ENCODE measurements around the gene CEP41.

Gene CEP41

DNA sequence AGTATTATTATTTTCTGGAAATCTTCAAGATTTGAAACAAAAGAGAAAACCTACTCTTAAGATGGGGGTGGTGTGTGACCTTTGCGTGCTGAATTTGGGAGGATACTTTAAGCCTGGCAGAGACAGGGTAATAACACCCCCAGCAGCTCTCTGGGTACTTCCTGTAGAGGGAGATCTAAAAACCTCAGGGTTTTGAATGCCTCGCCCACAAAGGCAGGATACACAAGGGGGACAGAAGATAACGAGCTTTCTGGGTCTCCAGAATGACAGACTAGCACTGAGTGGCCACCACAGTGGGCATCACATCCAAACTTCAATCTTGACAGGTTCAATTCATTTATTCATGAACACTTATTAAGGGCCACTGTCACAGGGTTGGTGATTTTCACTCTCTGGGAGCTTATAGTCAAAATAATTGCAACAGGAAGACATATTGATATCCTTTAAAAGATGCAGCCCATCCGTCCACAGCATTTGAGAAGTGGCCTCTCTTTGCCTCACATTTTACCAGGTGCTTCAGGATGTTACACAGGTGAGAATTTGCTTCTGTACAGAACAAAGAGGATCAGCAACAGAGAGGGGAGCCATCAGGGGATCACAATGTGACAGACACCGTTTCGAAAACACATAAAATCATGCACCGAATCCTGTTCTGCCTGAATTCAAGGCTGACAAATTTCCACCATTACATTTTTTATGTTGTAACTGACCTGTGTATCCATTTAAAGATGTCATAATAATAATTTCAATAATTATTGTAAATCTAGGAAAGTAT, 46.2 kb downstream of the CEP41 start:
- Histone ChIP-seq H3K4me3 (ENCODE audit: low read length in 2 of 2) (no peak overlapping the region), H3K9ac (ENCODE audit: low read depth in 1 of 2, low read length in 2 of 2) (no peak overlapping the region), H3K36me3 (ENCODE audit: control insufficient read depth in 2 of 2, insufficient read depth in 2 of 2, low read length in 2 of 2) (no peaks in the 10 kb centered on the region), H3K27me3 (ENCODE audit: control insufficient read depth in 2 of 2, insufficient read depth in 2 of 2, low read length in 2 of 2) (no peaks in the 10 kb centered on the region), H3K4me1 (ENCODE audit: control insufficient read depth in 2 of 2, insufficient read depth in 2 of 2, low read length in 2 of 2) (no peaks in the 10 kb centered on the region), H3K9me3 (ENCODE audit: control insufficient read depth in 2 of 2, low read length in 2 of 2) (no peaks in the 10 kb centered on the region), H3K27ac (ENCODE audit: low read depth in 2 of 2, low read length in 2 of 2) (no peak overlapping the region)

DNA sequence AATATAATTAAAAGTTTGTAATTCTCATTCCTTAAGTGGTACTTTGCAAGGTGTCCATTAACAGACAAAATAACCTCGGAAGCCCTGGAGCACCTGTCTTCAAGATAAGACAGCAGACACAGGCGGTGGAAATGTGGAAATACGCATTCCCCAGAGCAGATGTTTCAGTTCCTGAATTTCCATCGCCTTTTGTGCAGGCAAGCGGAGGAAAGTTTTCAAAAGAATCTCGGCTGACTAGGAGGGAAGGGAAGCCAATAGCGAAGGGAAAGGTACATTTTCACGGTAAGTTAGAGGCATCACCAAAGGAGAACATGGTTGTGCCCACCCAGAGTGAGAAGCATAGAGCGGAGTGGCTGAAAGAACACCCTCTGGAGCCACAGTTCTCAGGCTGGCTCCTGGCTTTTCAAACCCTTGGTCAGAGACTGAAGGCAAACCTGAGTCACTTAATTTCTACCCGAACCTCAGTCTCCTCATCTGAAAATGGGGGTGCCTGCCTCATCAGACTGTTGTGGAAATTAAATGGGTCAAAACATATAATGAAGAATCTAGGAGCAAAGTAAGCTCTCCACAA, 46.9 kb downstream of the CEP41 start:
- Histone ChIP-seq H3K9ac (ENCODE audit: low read depth in 1 of 2, low read length in 2 of 2) (no peak overlapping the region), H3K9me3 (ENCODE audit: control insufficient read depth in 2 of 2, low read length in 2 of 2) (no peaks in the 10 kb centered on the region), H3K36me3 (ENCODE audit: control insufficient read depth in 2 of 2, insufficient read depth in 2 of 2, low read length in 2 of 2) (no peaks in the 10 kb centered on the region), H3K27me3 (ENCODE audit: control insufficient read depth in 2 of 2, insufficient read depth in 2 of 2, low read length in 2 of 2) (no peaks in the 10 kb centered on the region), H3K4me3 (ENCODE audit: low read length in 2 of 2) (no peak overlapping the region), H3K4me1 (ENCODE audit: control insufficient read depth in 2 of 2, insufficient read depth in 2 of 2, low read length in 2 of 2) (no peaks in the 10 kb centered on the region), H3K27ac (ENCODE audit: low read depth in 2 of 2, low read length in 2 of 2) (no peak overlapping the region)

DNA sequence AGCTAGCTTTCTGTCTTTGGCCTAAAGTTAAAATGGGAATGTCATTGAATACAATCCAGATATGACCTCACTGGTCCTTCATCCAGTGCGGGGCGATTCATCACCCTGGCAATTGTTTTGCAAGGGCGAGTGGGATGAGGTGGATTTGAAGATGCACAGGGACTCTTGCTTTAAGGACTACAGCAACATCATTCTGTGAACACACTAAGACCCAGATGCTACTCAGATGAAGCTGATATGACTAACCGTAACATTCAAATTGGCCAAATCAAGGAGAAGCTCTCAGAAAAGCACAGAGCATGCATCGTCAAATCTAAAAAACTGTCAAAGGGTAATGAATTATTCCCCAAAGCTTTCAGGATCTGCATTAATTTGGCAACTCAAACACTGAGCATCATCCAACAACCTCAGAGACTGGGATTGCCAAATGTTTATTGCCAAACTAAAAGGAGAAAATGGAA, 47.7 kb downstream of the CEP41 start:
- H3K9ac ChIP-seq (ENCODE audit: low read depth in 1 of 2, low read length in 2 of 2) = no peak overlapping the region
- no peak overlapping the region for H3K4me3 ChIP-seq (ENCODE audit: low read length in 2 of 2)
- no peaks in the 10 kb centered on the region for H3K9me3 ChIP-seq (ENCODE audit: control insufficient read depth in 2 of 2, low read length in 2 of 2)
- no peaks in the 10 kb centered on the region for H3K4me1 ChIP-seq (ENCODE audit: control insufficient read depth in 2 of 2, insufficient read depth in 2 of 2, low read length in 2 of 2)
- no peaks in the 10 kb centered on the region for H3K36me3 ChIP-seq (ENCODE audit: control insufficient read depth in 2 of 2, insufficient read depth in 2 of 2, low read length in 2 of 2)
- H3K27me3 ChIP-seq (ENCODE audit: control insufficient read depth in 2 of 2, insufficient read depth in 2 of 2, low read length in 2 of 2) = no peaks in the 10 kb centered on the region
- no peak overlapping the region for H3K27ac ChIP-seq (ENCODE audit: low read depth in 2 of 2, low read length in 2 of 2)

DNA sequence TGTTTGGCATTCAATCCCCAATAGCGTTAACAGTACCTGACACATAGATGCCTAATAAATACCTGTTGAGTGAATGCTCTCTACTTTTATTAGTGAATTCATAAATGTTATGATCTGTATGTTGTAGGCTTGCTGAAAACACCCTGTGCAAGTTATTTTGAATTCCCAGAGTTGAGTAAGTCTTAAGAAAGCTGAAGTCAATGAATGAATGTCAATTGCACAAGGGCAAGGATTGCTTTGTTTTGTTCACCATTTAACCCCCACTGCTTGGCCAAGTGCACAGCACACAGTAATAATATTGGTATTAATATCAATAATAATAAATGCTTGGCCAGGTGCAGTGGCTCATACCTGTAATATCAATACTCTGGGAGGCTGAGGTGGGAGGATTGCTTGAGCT, 50.3 kb downstream of the CEP41 start:
- no peaks in the 10 kb centered on the region for H3K4me1 ChIP-seq (ENCODE audit: control insufficient read depth in 2 of 2, insufficient read depth in 2 of 2, low read length in 2 of 2)
- H3K27me3 ChIP-seq (ENCODE audit: control insufficient read depth in 2 of 2, insufficient read depth in 2 of 2, low read length in 2 of 2) = no peaks in the 10 kb centered on the region
- H3K27ac ChIP-seq (ENCODE audit: low read depth in 2 of 2, low read length in 2 of 2) = no peak overlapping the region
- no peak overlapping the region for H3K9ac ChIP-seq (ENCODE audit: low read depth in 1 of 2, low read length in 2 of 2)
- no peak overlapping the region for H3K4me3 ChIP-seq (ENCODE audit: low read length in 2 of 2)
- H3K9me3 ChIP-seq (ENCODE audit: control insufficient read depth in 2 of 2, low read length in 2 of 2) = no peaks in the 10 kb centered on the region
- H3K36me3 ChIP-seq (ENCODE audit: control insufficient read depth in 2 of 2, insufficient read depth in 2 of 2, low read length in 2 of 2) = no peaks in the 10 kb centered on the region

GRCh38 chr7:130388671-130389070, 52.1 kb downstream of the CEP41 start:
- Histone ChIP-seq H3K27me3 (ENCODE audit: control insufficient read depth in 2 of 2, insufficient read depth in 2 of 2, low read length in 2 of 2) (no peaks in the 10 kb centered on the region), H3K4me1 (ENCODE audit: control insufficient read depth in 2 of 2, insufficient read depth in 2 of 2, low read length in 2 of 2) (no peaks in the 10 kb centered on the region), H3K4me3 (ENCODE audit: low read length in 2 of 2) (no peak overlapping the region), H3K36me3 (ENCODE audit: control insufficient read depth in 2 of 2, insufficient read depth in 2 of 2, low read length in 2 of 2) (no peaks in the 10 kb centered on the region), H3K27ac (ENCODE audit: low read depth in 2 of 2, low read length in 2 of 2) (no peak overlapping the region), H3K9ac (ENCODE audit: low read depth in 1 of 2, low read length in 2 of 2) (no peak overlapping the region), H3K9me3 (ENCODE audit: control insufficient read depth in 2 of 2, low read length in 2 of 2) (no peaks in the 10 kb centered on the region)

- H3K27ac ChIP-seq (ENCODE audit: low read depth in 2 of 2, low read length in 2 of 2) = no peak overlapping the region
- no peaks in the 10 kb centered on the region for H3K4me1 ChIP-seq (ENCODE audit: control insufficient read depth in 2 of 2, insufficient read depth in 2 of 2, low read length in 2 of 2)
- no peaks in the 10 kb centered on the region for H3K27me3 ChIP-seq (ENCODE audit: control insufficient read depth in 2 of 2, insufficient read depth in 2 of 2, low read length in 2 of 2)
- H3K9ac ChIP-seq (ENCODE audit: low read depth in 1 of 2, low read length in 2 of 2) = no peak overlapping the region
- H3K36me3 ChIP-seq (ENCODE audit: control insufficient read depth in 2 of 2, insufficient read depth in 2 of 2, low read length in 2 of 2) = no peaks in the 10 kb centered on the region
- no peaks in the 10 kb centered on the region for H3K9me3 ChIP-seq (ENCODE audit: control insufficient read depth in 2 of 2, low read length in 2 of 2)
- H3K4me3 ChIP-seq (ENCODE audit: low read length in 2 of 2) = no peak overlapping the region
Measured at GRCh38 chr7:130387628-130388403, 53.0 kb downstream of the CEP41 start.

GRCh38 chr7:130387306-130387627, 53.5 kb downstream of the CEP41 start:
- no peak overlapping the region for H3K27ac ChIP-seq (ENCODE audit: low read depth in 2 of 2, low read length in 2 of 2)
- no peak overlapping the region for H3K9ac ChIP-seq (ENCODE audit: low read depth in 1 of 2, low read length in 2 of 2)
- H3K36me3 ChIP-seq (ENCODE audit: control insufficient read depth in 2 of 2, insufficient read depth in 2 of 2, low read length in 2 of 2) = no peaks in the 10 kb centered on the region
- no peaks in the 10 kb centered on the region for H3K9me3 ChIP-seq (ENCODE audit: control insufficient read depth in 2 of 2, low read length in 2 of 2)
- no peaks in the 10 kb centered on the region for H3K4me1 ChIP-seq (ENCODE audit: control insufficient read depth in 2 of 2, insufficient read depth in 2 of 2, low read length in 2 of 2)
- no peak overlapping the region for H3K4me3 ChIP-seq (ENCODE audit: low read length in 2 of 2)
- H3K27me3 ChIP-seq (ENCODE audit: control insufficient read depth in 2 of 2, insufficient read depth in 2 of 2, low read length in 2 of 2) = no peaks in the 10 kb centered on the region

GRCh38 chr7:130386876-130387275, 53.9 kb downstream of the CEP41 start:
- Histone ChIP-seq H3K9ac (ENCODE audit: low read depth in 1 of 2, low read length in 2 of 2) (no peak overlapping the region), H3K36me3 (ENCODE audit: control insufficient read depth in 2 of 2, insufficient read depth in 2 of 2, low read length in 2 of 2) (no peaks in the 10 kb centered on the region), H3K27me3 (ENCODE audit: control insufficient read depth in 2 of 2, insufficient read depth in 2 of 2, low read length in 2 of 2) (no peaks in the 10 kb centered on the region), H3K27ac (ENCODE audit: low read depth in 2 of 2, low read length in 2 of 2) (no peak overlapping the region), H3K9me3 (ENCODE audit: control insufficient read depth in 2 of 2, low read length in 2 of 2) (no peaks in the 10 kb centered on the region), H3K4me3 (ENCODE audit: low read length in 2 of 2) (no peak overlapping the region), H3K4me1 (ENCODE audit: control insufficient read depth in 2 of 2, insufficient read depth in 2 of 2, low read length in 2 of 2) (no peaks in the 10 kb centered on the region)

- Histone ChIP-seq H3K4me1 (ENCODE audit: control insufficient read depth in 2 of 2, insufficient read depth in 2 of 2, low read length in 2 of 2) (no peaks in the 10 kb centered on the region), H3K4me3 (ENCODE audit: low read length in 2 of 2) (no peak overlapping the region), H3K27ac (ENCODE audit: low read depth in 2 of 2, low read length in 2 of 2) (no peak overlapping the region), H3K36me3 (ENCODE audit: control insufficient read depth in 2 of 2, insufficient read depth in 2 of 2, low read length in 2 of 2) (no peaks in the 10 kb centered on the region), H3K27me3 (ENCODE audit: control insufficient read depth in 2 of 2, insufficient read depth in 2 of 2, low read length in 2 of 2) (no peaks in the 10 kb centered on the region), H3K9me3 (ENCODE audit: control insufficient read depth in 2 of 2, low read length in 2 of 2) (no peaks in the 10 kb centered on the region), H3K9ac (ENCODE audit: low read depth in 1 of 2, low read length in 2 of 2) (no peak overlapping the region)
Measured at GRCh38 chr7:130385600-130386066, 55.2 kb downstream of the CEP41 start.

All from mucosa of rectum (tissue), 2 donors.